ENCODE measurements around the gene TNFRSF9.

- TF ChIP-seq CTCF (IDR thresholded peaks at IDR 0.05) (no peak), EP300 (IDR thresholded peaks at IDR 0.05) (no peak), POLR2A (IDR thresholded peaks at IDR 0.05) (no peak)
Observed at GRCh38 chr1:7967651-7968050, 27.0 kb upstream of the TNFRSF9 start.

Measured in tibial nerve (tissue), 4 donors.